Activated CD4-positive, alpha-beta T cell treated with anti-CD3 and anti-CD28 coated beads, Interleukin-2, amount 50 U/mL, for 48 hours (primary cell): ENCODE measurements around the gene GMDS.

ENCODE experiments used
- DNase-seq, 2 experiments: peaks; one replicate each; pipeline ENCODE4 v3.0.0-alpha.2; 2020

Gene GMDS

GRCh38 chr6:2030682-2031244 is 214.6 kb downstream of the GMDS start:
- DNase-seq, result no peak

- DNase-seq, result no peak
Measured at GRCh38 chr6:2029952-2030351, 215.5 kb downstream of the GMDS start.

GRCh38 chr6:2029130-2029794 is 216.1 kb downstream of the GMDS start:
- no peak for DNase-seq

DNA sequence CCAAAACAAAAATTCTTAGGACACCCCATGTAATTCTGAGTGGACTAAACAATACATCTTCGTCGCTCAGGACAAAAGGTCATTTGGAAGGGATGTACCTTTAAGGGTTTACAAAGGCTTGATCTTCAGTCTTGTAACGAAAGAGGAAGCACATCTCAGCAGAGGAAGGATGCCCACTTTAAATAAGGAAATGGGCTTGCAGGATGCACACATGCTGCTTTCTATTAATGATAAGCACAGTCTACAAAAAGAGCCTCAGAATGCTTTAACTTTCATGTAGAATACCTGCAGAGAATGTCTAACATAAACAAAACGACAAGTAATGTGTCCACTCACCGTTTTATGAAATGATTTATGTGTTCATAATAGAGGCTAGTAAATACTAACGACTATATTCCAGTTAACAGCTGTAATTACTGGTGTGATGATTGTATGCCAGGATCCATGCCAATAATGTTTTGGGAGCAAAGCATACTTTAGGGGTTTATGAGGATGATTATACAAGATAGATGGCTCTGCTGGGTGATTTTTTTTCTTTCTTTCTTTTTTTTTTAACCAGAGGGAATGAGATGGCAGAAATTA is 216.9 kb downstream of the GMDS start:
- DNase-seq, result no peak

DNA sequence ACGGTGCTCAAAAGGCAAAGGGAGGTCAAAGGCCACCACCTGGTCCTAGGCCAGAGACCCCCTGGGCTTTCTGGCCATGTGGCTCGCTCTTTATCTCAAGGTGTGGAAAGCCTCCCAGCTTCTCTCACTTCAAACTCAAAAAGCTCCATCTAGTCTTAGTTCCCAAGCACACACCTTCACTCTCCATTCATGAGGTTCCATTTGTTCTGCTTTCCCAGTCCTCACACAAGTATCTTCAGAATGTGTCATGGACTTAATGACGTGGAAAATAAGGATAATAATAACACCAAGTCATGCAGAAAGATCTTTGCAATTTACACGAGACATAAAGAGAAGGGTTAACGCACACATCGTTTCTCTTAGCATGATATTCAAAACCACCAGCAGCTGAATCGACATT is 219.3 kb downstream of the GMDS start:
- no peak for DNase-seq

DNA sequence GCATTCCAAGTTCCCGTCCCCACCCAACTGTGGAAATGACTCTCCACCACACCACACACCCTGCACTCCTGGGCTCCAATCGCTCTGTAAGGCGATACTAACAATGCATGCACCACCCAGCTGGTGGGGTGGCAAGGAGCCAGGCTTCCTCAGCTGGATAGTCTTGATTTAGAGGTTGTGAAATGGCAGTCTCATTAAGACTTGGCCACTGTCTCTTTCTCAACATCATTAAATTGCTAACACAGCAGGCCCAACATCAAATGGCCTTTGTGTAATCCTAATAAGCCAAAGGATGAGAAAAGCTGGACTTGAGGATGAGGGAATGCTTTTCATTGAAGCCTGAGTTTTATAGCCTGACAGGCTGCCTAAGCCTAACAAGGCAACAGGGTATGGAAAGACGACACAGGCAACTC is 223.7 kb downstream of the GMDS start:
- no peak for DNase-seq

- no peak for DNase-seq
Measured at GRCh38 chr6:2020909-2021308, 224.5 kb downstream of the GMDS start.

DNA sequence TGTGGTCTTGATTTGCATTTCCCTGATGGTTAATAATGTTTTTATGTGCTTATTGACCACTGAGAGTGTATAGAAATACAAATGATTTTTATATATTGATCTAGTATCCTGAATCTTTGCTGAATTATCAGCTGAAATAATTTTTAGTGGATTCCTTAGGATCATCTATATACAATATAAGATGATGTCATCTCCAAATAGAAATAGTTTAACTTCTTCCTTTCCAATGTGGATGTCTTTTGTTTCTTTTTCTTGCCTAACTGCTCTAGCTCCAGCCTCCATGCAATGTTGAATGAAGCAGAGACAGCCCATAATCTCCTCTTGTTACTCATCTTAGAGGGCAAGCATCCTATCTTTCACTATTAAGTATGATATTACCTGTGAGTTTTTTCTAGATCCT is 226.4 kb downstream of the GMDS start:
- no peak for DNase-seq

- DNase-seq, result no peak
Measured at GRCh38 chr6:2016040-2016439, 229.4 kb downstream of the GMDS start.

DNA sequence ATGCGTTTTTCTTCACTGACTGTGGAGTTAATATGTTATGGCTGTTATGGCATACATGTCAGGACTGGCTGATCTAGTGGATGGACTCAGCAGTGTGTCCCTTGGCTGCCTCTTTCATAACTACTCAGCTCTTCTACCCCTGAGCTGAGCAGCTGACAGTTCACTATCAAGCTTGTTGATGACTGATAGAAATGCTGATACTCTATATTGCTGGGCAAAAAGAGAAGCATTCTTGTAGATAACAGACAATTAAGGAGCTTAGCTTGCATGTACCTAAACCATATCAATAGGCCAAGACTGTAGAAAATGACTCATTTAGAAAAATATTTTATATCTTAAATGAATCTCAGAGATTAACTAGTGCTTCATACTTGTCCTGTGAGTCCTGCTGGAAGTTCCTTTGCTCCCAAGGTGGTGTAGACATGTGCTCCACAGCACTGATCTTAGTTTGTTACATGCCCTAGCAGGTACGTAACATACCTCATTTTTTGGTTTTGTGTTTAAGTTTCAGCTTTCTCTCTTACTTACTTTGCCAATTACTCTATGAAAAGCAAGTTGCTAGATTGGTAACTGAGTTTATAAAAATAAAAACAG is 236.9 kb downstream of the GMDS start:
- DNase-seq, result no peak

DNA sequence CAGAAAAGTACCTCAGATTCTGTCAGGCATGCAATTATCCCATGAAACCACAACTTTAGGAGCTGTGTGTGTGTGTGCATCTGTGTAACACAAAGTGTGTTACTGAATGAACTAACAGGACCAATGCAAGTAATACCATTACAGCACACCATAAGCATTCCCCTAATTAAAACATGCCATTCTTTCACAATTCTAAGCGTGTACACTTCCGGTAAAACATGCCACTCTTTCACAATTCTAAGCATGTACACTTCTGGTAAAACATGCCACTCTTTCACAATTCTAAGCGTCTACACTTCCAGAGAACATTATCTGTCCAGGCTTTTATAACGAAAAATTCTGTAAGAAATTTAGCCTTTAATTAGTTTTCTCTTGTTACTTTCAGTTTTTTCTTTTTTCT is 238.2 kb downstream of the GMDS start:
- no peak for DNase-seq

DNA sequence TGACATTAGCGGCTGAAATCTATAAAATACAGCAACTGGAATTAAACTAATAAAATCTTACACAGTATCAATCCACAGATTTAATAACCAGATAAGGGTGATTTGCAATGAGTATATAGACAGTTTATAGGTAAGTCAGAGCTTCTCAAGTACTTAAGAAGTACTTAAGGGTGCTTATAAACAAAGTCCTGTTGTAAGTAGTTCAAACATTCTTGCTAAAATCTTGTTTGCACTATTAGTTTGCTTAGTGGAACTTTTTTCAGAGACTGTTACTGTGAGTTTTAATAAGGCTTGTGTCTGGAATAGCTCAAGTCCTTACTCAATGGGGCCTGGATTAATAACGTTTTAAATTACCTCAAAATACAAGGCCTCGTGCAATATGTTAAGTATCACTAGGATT is 240.5 kb downstream of the GMDS start:
- no peak for DNase-seq

- DNase-seq, result no peak
Measured at GRCh38 chr6:2000962-2001361, 244.4 kb downstream of the GMDS start.

DNA sequence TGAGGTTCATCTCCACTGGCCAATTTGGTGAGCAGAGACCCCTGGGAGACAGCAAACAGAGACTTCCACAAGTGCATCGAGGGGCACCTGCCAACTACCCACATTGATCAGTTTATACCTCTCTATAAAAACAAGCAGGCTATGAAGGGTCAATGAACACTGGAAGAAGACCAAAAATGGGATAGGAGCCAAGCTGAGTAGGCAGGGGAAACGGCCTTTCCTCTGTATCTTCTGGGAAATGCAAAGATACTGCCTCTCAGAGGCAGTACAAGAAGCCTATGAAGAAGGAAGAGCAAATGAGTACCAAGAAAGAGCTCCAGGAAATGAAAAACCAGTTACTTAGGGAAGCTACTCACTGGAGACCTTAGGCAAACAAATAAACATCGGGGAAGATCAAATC is 247.7 kb downstream of the GMDS start:
- DNase-seq, result no peak

GRCh38 chr6:1995636-1996035 is 249.8 kb downstream of the GMDS start:
- no peak for DNase-seq

DNA sequence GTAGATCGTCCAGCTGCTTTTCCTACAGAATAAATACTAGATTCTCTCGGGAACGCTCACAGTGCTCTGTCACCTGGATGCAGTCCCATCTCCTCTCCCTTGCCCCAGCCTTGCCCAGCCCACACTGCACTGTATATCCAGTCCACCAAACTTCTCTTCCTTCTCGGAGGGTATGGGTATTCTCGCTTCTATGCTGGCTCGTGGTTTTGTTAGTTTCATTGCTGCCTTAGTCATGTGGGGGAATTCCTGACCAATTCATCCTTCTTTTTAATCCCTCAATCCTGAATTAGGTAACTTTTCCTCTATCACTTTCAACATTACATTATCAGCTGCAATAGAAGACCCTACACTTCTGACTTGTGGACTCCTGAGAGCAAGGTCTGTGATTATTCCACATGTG is 252.4 kb downstream of the GMDS start:
- no peak for DNase-seq

GRCh38 chr6:1991332-1991878 is 254.0 kb downstream of the GMDS start:
- DNase-seq, result no peak

- DNase-seq, result no peak
Measured at GRCh38 chr6:1988843-1989242, 256.6 kb downstream of the GMDS start.

DNA sequence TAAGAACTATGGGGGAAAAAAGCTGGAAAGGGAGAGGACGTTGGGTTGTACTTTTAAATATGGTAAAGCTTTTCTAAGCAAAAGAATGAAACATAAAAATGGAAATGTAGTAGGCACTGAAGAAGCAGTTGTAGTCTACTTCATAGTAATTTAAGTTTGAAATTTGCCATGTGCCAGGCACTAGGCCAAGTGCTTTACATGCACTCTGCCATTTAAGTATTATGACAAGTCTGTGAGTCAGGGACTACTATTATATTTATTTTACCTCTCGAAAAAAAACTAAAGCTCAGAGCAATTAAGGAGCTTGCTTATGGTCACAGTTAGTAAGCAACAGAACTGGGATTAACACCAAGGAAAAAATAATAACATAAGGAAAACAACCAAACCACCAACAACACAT is 257.8 kb downstream of the GMDS start:
- DNase-seq, result no peak

DNA sequence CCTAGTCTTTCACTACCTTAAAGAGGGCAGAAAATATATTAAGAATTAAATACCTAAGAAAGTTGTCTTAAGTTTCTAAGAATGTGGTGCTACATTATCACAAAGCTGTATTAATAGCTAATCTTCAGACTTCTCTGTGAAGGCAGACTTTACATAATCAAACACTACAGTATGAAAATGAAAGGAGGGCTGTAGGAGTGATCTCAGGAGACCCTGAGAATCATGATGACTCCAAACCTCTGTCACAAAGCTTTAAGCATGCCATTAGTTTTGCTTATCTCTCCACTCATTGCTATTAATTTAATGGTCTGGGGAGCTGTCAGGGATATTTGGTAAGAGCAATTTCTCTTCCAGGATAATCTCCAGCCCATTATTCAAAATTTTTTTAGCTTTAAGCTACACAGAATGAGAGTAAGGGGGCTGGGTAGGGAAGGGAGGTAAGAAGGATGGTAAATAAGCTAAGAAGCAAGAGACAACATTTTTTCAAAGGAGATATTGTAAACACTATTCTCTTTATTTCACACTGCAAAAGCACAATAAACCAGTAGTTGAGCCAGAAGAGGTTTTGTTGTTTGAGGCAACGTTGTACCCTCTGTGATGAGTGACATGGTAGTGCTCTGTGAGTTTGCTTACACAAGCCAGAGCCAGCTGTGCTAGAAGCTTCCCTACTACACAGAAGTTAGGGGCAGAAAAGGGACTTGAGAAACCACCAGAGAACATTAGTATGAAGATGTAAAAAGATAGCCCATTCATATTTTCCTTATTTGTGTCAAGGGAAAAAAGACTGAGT is 258.8 kb downstream of the GMDS start:
- no peak for DNase-seq

DNA sequence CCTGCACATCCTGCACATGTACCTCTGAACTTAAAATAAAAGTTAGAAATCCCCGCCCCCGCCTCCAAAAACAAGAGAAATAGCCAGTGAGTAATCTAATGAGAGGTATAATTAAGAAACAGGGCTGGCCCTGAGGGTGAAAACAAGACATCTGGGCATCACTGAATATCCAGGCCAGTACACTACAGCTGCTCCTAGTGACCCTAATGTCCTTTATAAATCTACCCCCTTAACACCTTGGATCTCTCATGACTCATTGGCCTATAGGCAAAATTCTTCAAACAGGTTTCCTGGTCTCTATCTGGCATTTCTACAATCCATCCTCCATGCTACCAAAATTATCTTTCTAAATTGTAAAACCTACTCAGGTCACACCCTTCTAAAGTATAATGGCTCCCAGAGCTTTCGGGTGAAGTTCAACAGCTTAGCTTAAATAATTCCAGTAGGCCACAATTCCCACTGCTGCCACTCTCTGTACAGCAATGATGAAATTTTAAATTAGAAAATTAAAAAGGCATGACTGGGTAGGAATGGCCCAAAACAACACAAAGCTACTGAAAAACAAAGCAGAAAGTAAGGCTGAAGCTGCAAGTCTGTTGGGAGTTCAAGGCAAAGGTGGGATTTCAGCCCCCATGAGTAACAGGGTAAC is 260.9 kb downstream of the GMDS start:
- DNase-seq, result no peak

- DNase-seq, result no peak
Measured at GRCh38 chr6:1983850-1984249, 261.6 kb downstream of the GMDS start.

DNA sequence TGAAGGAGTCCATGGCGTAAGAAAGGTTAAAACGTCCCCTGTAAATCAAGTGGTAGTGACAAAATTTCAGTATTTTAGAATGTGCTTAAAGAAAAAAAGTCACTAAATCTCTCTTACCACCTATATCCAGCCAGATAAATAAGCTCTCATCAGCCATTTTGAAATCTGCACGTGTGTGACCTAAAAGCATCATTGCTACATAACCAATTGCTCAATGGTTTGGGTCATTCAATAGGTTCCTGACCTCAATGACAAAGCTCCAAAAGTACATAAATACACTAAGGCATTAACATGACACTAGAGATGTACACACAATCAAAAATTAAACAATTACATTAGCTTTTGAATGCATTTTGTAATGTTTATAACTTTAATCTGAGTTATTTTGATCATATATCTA is 272.4 kb downstream of the GMDS start:
- DNase-seq, result no peak
